HG03558 (cell line): Measurements from ENCODE around the gene ADGRG3.
A peak's percentile ranks its signal among the peaks of the same experiment; 100 is the strongest.

Experiments
- ATAC-seq: cut with Tn5 transposase; IDR thresholded peaks from one replicate; pipeline ENCODE4 v1.9.1; 2021; ENCODE audit warnings: moderate number of reproducible peaks; ENCODE audit not compliant: unreplicated experiment; ENCODE audit errors: extremely low read depth

The ADGRG3 gene, protein sequence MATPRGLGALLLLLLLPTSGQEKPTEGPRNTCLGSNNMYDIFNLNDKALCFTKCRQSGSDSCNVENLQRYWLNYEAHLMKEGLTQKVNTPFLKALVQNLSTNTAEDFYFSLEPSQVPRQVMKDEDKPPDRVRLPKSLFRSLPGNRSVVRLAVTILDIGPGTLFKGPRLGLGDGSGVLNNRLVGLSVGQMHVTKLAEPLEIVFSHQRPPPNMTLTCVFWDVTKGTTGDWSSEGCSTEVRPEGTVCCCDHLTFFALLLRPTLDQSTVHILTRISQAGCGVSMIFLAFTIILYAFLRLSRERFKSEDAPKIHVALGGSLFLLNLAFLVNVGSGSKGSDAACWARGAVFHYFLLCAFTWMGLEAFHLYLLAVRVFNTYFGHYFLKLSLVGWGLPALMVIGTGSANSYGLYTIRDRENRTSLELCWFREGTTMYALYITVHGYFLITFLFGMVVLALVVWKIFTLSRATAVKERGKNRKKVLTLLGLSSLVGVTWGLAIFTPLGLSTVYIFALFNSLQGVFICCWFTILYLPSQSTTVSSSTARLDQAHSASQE

DNA sequence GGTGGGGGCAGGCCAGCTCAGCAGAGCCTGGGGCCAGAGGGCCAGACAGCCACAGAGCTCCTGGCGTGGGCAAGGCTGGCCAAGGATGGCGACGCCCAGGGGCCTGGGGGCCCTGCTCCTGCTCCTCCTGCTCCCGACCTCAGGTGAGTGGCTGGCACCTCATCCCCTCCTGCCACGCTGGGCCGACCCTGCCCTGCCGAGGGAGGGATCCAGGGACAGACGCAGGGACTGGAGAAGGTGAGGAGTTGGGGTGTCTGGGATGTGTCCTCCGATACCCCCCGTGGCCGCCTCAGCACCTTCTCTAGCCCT lies at the start of gene ADGRG3:
Gene ADGRG3 (plus strand): TSS at position 44 of the 309 bp plus-strand sequence. CDS start 42 bp downstream, at position 86.
- ATAC-seq = no peak

GRCh38 chr16:57619133-57619605 lies 48.9 kb upstream of the ADGRG3 start:
- no peak for ATAC-seq

GRCh38 chr16:57619606-57620334 lies 48.3 kb upstream of the ADGRG3 start:
- no peak for ATAC-seq

DNA sequence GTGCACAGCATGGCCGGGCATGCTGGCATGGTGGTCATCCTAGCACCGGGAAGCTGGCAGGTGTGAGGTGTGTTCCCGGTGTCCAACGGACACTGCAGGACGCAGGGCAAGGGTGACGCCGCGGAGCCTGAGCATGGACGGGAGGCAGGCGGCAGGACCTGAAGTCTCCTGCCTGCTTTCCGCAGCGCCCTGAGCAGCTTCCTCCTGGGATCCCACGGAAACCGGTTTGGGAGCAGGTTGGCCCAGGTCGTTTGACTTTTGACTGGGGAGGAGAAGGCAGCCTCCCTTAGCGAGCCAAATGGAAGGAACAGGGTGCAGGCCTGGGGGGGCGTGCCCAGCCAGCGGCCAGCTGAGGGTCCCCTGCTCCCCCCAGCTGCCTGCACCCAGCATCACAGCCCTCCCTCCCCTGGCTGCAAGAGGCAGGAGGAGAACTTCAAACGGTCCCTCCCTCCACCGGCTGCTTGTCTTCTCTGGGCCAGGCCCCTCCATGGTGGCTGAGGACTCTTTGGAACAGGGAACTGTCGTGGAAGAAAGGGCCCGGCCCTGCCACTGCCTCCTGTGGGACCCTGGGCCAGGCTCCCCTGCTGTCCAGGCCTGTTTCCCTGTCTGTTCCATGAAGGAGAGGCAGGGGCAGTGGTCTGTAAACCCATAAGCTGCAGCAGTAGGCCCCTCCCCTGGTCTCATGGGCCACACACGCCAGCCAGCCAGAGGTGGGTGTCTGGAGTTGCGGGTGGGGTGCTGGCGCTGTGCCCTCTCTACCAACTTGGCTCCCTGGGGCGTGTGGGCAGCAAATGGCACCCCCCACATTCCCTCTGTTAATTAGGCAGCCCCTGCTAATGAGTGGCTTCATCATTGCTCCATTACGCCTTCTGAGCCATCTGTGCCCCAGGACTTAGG lies 47.5 kb upstream of the ADGRG3 start:
- ATAC-seq = no peak

- no peak for ATAC-seq
Observed at GRCh38 chr16:57621521-57622271, 46.4 kb upstream of the ADGRG3 start.

GRCh38 chr16:57622361-57623250 lies 45.5 kb upstream of the ADGRG3 start:
- ATAC-seq = no peak

DNA sequence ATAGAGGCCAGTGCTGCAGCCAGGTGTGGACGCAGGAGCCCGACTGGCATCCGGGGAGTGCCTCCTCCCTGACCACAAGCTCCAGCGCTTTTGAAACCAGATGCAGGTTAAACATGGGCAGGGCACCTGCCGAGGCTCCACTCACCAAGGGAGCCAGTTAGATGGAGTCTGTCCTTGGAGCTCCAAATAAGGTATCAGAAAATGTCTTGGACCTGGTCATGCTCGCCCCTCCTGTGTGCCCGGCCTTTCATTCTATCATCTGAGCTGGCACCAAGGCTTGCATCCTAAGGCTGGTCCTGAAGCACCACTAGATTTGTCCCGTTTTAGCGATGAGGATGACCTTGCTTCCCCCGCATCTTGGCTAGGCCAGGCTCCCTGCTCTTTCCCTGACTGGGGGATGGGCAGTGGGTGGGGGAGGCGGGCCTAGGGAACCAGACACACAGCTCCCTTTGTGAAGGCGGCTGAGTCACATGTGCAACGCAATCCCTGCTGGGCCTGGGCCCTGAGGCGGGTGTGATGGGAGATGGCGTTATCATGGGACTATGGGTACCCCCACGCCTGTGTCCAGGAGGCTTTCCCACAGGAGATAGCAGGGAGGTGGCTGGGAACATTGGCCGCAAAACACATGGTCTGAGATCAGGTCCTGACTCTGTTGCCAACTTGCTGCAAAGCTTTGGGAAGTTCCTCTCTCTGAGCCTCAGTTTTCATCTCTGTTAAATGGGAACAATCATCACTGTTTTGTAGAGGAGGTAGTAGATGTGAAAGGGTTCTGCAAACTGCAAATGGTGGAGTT lies 44.7 kb upstream of the ADGRG3 start:
- ATAC-seq = no peak

GRCh38 chr16:57624044-57624688 lies 43.9 kb upstream of the ADGRG3 start:
- no peak for ATAC-seq

GRCh38 chr16:57624806-57625500 lies 43.2 kb upstream of the ADGRG3 start:
- ATAC-seq = no peak

DNA sequence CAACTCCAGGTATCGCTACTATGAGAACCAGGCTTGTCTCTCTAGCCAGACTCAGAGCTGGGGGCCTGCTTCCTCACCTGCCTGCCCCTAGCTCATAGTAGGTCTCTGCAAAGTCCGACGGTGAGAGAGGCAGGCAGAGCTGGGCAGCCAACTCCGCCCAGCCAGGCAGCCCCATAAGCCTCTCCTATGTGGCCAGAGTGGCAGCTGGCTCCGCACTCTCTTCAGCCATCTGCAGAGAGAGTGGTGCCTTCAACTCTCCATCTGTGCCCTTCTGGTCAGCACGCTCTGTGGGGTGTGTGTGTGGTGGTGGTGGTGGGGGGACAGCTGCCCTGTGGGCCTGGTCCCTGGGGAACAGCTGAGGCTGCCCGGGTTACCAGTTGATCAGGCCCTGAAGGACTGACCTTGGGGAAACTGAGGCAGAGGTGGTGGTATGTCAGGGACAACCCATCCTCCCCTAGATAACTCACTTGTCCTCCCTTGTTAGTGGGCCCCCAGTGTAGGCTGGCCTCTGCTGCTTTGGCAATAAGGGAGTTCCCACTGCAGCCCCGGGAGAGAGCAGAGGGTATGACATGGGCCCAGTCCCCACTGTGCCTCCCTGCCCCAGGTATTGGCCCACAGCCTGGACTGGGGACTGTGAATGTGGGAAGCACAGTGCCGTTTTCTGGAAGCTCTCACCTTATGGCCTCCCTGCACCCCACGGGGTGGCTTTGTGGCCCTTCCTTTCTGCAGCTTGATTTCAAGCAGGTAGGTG lies 41.5 kb upstream of the ADGRG3 start:
- no peak for ATAC-seq

GRCh38 chr16:57627184-57627871 lies 40.8 kb upstream of the ADGRG3 start:
- ATAC-seq = no peak

DNA sequence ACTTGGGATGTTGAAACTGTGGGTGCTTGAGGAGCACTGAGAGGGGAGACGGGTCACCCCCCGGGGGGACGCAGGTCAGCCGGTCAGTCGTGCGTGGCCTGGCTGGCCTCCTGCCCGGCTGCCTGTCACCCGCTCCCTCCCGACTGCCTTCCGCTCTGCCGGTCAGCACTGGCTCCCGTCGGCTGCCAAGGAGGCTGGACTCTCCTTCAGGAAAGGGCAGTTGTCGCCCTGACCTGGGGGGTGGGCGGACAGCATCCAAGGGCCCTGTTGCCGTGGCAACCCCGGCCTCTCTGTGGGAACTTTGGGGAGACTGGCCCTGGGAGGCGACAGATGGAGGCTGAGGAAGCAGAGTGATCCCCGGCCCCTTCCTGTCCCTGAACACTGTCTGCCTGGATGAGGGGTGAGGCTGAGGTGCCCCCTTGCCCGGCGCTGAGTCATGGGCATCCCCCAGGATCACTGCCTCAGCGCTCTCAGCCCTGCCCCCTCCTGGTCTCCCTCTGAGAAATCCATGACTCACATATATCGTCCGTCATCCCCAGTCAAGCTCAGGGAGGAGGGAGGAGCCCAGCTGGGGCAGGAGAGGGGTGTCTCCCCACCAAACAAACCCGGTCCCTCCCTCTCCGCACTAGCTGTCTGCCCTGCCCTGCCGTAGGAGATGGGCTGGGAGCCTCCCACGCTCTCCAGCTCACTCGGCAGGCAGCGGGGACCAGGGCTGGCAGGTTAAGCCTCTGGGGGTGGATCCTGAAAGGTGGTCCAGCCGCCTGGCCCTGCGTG lies 39.9 kb upstream of the ADGRG3 start, which contains the start of gene ADGRG1:
Gene ADGRG1 (plus strand): TSS at position 623 of the 774 bp plus-strand sequence. CDS start 21,658 bp downstream, outside the sequence.
- peak; percentile 47 for ATAC-seq

DNA sequence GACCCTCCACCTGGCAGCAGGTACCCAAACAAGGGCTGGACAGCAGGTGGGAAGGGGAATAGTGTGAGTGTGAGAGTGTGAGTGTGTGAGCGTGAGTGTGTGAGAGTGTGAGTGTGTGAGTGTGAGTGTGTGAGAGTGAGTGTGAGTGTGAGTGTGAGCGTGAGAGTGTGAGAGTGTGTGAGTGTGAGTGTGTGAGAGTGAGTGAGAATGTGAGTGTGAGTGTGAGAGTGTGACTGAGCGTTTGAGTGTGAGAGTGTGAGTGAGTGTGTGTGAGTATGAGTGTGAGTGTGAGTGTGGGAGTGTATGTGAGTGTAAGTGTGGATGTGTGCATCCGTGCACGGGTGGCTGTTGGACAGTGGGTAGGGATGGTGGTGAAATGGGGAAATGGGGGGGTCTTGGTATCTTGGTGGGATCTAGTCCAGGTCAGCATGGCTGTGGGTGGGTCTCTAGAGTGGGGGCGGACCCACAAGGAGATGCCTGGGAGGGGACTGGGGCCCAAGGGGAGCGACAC lies 39.3 kb upstream of the ADGRG3 start:
- ATAC-seq = no peak
